Colonic mucosa (tissue), 4 donors: ENCODE measurements around the gene HES3. TPM values are rescaled to one million over a fixed set of nuclear protein-coding genes. Genes with fewer than 3 reads are reported as not detected.

Experiments
- DNase-seq: peaks from one replicate; pipeline ENCODE4 v3.0.0-alpha.2; 2020
- H3K27ac ChIP-seq: fragments of 200-600 bp; one replicate; pipeline ENCODE4 v1.8.0; 2021
- H3K27me3 ChIP-seq: fragments of 200-600 bp; one replicate; pipeline ENCODE4 v1.8.0; 2021
- H3K36me3 ChIP-seq: fragments of 200-600 bp; one replicate; pipeline ENCODE4 v1.8.0; 2021
- H3K4me1 ChIP-seq: fragments of 200-600 bp; one replicate; pipeline ENCODE4 v1.8.0; 2021; ENCODE audit warnings: mild to moderate bottlenecking
- H3K4me3 ChIP-seq: fragments of 200-600 bp; one replicate; pipeline ENCODE4 v1.8.0; 2021
- H3K9ac ChIP-seq, 2 donors: one replicate each; pipeline ENCODE4 v1.7.0; 2013; ENCODE audit warnings: control low read depth in 2 of 2, low read depth in 2 of 2, low read length in 2 of 2
- H3K9me3 ChIP-seq: fragments of 200-600 bp; one replicate; pipeline ENCODE4 v1.8.0; 2021
- intact Hi-C: fragments of 100-400 bp; cut with DNase I; formaldehyde crosslinking; loops from one replicate; pipeline ENCODE4 v1.14.1; 2022
- total RNA-seq, 2 donors: library from RNA; stranded (reverse); fragmentation: NEBNext Ultra II Directional in 1 of 2; extraction: Animal tissue kit (Norgen Biotek cat#: 25700) in 1 of 2; gene quantifications; one replicate each; pipeline ENCODE4 v1.2.1, GENCODE V29; 2021
- TF ChIP-seq, protein P1 (sequence below): fragments of 200-600 bp; IDR thresholded peaks from one replicate; pipeline ENCODE4 v1.8.0; 2022; ENCODE audit warnings: antibody characterized with exemption, mild to moderate bottlenecking
- donor health status: healthy.
- donor health status: DM: no; HTN: no; CAD: no.
- donor health status: DM: no; HTN: no; CAD: no.

Gene HES3
- total RNA-seq, 2 donors from 2014 or later: not detected

DNA sequence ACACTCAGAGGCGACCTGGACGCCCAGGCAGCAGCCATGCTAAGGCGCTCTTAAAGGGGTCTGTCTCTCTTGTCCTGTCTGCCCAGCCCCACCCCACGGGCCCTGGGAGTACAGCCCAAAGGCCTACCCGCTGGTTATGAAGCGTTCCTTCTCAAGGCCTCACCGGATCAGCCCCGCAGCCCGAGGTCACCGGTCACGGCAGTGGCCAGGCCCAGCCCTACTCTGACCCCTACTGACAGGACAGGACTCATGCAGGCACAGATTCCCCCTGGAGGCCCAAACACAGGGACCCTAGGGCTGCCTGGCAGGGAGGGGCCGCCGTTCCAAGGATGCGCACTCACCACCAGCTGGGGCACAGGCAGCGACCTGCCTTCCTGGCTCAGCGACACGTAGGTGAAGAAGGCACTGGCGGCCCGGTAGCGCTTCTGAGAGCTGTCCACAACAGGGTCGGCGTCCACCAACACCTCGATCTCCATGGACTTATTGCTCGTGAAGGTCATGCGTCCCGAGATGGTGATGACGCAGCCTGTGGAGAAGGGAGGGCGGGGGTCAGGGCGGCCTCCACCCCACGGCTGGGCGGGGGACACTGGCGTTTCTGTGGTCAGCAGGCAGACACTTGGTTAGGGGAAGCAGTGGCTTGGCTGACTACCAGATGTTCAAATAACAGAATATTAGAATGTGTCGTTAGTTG, 36.9 kb downstream of the HES3 start:
- no peaks in the 10 kb centered on the region for H3K9me3 ChIP-seq
- no peaks in the 10 kb centered on the region for H3K27me3 ChIP-seq
- H3K27ac ChIP-seq: peak overlapping the region; percentile 45
- intact Hi-C loops: loop anchor here (5.0 kb wide), 1 partner anchor 34 kb away; no protein-coding TSS in a partner anchor
- H3K9ac ChIP-seq: no peak overlapping the region
- no peak for DNase-seq
- no peak overlapping the region for H3K4me3 ChIP-seq
- H3K4me1 ChIP-seq: peaks cover 20% of the 10 kb centered on the region
- H3K36me3 ChIP-seq: no peaks in the 10 kb centered on the region
- TF ChIP-seq, protein P1, sequence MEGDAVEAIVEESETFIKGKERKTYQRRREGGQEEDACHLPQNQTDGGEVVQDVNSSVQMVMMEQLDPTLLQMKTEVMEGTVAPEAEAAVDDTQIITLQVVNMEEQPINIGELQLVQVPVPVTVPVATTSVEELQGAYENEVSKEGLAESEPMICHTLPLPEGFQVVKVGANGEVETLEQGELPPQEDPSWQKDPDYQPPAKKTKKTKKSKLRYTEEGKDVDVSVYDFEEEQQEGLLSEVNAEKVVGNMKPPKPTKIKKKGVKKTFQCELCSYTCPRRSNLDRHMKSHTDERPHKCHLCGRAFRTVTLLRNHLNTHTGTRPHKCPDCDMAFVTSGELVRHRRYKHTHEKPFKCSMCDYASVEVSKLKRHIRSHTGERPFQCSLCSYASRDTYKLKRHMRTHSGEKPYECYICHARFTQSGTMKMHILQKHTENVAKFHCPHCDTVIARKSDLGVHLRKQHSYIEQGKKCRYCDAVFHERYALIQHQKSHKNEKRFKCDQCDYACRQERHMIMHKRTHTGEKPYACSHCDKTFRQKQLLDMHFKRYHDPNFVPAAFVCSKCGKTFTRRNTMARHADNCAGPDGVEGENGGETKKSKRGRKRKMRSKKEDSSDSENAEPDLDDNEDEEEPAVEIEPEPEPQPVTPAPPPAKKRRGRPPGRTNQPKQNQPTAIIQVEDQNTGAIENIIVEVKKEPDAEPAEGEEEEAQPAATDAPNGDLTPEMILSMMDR: no peak

DNA sequence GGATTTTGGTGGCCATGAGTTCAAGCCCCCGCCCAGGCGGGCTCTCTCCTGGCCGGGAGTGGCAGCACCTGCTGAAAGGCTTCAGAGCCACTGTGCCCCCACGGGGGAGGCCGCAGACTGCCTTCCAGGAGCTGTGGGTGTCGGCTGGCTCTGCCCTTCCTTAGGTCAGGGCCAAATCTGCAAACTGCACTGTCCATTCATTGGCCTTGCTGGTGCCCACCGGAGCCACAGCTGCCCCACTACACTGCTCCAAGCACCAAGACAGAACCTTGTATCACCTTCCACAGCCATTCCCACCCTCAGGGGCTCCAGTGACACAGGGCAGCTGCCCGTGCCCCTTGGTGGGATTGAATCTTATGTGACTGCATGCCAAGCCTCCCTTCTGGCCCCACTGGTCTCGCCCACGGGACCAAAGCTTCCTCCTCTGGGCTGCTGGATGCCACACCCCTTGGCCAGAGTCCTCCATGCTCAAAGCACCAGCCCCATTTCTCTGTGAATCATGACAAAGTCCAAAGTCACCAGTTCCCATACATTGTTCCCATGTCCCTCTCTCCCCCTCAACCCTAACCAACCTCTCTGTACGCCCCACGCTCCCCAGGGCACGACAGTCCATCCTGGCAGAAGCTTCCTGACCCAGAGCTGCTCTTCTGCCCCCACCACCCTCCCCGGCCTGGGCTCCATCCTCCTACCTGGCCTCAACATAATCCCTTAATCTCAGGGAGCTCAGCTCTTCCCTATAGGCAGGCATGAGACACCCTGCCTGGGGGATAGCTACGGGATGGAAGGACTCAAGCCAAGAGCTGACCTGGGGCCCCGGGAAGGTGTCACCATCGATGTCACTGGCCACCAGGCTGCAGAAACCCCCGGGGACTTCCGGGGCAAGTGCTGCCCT, 37.8 kb downstream of the HES3 start:
- no peak overlapping the region for H3K4me3 ChIP-seq
- H3K36me3 ChIP-seq: no peaks in the 10 kb centered on the region
- no peaks in the 10 kb centered on the region for H3K27me3 ChIP-seq
- intact Hi-C loops: loop anchor here (5.0 kb wide), 1 partner anchor 34 kb away; no protein-coding TSS in a partner anchor
- no peak overlapping the region for H3K9ac ChIP-seq
- peak; percentile 70 for DNase-seq
- TF ChIP-seq, protein P1: no peak
- peak overlapping the region; percentile 45 for H3K27ac ChIP-seq
- H3K9me3 ChIP-seq: no peaks in the 10 kb centered on the region
- peaks cover 13% of the 10 kb centered on the region for H3K4me1 ChIP-seq

DNA sequence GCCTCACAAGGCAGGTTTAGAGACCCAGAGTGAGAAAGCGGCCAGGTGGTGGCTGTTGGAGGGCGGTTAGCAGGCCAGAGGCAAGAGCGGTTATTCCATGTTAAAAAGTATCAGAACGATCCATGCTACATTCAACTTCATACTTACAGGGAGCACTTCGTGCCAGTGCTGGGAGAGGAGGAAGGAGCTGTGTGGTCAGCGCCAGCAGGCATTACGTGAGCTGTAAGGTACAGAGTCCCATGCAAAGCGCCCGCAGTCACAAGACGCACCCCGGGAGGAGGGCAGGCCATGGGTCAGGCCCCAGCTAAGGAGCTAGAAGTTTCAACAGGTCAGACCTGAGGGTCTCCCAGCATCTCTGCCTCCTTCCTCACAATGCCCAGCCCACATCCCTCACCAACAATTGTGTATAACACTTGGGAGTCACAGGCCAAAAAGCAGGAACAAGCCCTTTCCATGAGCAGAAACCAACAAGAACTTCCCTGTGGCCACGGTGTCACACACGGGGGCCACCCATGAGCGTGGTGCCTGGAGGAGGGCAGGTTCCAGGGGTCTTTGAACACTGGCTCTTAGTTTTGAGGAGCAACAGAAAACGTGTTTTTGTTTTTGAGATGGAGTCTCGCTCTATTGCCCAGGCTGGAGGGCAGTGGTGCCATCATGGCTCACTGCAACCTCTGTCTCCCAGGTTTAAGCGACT, 38.7 kb downstream of the HES3 start:
- intact Hi-C loops: loop anchor here (5.0 kb wide), 1 partner anchor 35 kb away; no protein-coding TSS in a partner anchor
- Histone ChIP-seq H3K9me3 (no peaks in the 10 kb centered on the region), H3K27ac (no peak overlapping the region), H3K9ac (no peak overlapping the region), H3K4me3 (no peak overlapping the region), H3K4me1 (peaks cover 12% of the 10 kb centered on the region), H3K36me3 (no peaks in the 10 kb centered on the region), H3K27me3 (no peaks in the 10 kb centered on the region)
- TF ChIP-seq, protein P1: no peak
- no peak for DNase-seq

DNA sequence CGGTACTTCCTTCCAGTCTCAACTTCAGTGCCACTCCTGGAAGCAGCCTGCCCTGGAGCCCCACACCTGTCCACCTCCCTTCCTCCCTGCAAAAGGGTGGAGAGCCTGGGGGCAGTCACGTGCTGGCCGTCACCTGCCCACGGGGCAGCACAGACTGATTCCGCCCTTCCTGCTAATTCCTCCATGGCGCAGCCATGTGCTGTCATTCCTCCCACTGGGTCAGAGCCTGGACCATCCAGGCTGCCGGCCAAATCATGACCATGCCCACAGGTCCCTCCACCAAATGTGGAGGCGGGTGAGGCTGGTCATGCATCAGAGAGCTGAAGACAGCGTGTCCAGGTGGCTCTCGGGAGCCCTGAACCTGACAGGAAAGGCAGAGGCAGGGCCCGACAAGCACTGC, 41.4 kb downstream of the HES3 start:
- intact Hi-C loops: no loop called here
- H3K9me3 ChIP-seq: no peaks in the 10 kb centered on the region
- no peaks in the 10 kb centered on the region for H3K27me3 ChIP-seq
- TF ChIP-seq, protein P1: no peak
- H3K9ac ChIP-seq: no peak overlapping the region
- no peak for DNase-seq
- H3K4me1 ChIP-seq: peaks cover 12% of the 10 kb centered on the region
- no peak overlapping the region for H3K27ac ChIP-seq
- H3K36me3 ChIP-seq: no peaks in the 10 kb centered on the region
- no peak overlapping the region for H3K4me3 ChIP-seq

DNA sequence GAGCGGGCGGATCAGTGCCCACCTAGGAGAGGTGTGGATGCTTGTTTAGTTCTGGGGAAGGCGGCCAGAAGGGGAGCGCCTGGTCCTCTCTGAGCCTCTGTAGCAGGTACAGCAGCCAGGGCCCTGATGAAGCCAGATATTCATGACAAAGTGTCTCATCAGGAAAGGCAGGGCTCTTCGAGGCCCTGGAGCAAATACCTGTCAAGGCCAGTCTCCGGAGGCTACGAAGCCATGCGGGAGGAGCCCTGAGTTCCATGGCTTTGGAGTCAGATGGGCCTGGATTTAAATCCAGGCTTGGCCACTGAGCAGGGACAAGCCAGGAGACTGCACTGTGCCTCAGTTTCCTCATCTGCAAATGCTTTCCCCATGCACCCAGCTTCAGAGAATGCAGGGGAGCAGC, 42.3 kb downstream of the HES3 start:
- DNase-seq: no peak
- H3K27ac ChIP-seq: no peak overlapping the region
- intact Hi-C loops: no loop called here
- H3K9ac ChIP-seq: no peak overlapping the region
- no peak overlapping the region for H3K4me3 ChIP-seq
- no peaks in the 10 kb centered on the region for H3K27me3 ChIP-seq
- no peaks in the 10 kb centered on the region for H3K36me3 ChIP-seq
- TF ChIP-seq, protein P1: no peak
- H3K9me3 ChIP-seq: no peaks in the 10 kb centered on the region
- peaks cover 12% of the 10 kb centered on the region for H3K4me1 ChIP-seq
